Heart left ventricle (tissue), 16 donors: ENCODE measurements around the gene TTC7B. TPM values are rescaled to one million over a fixed set of nuclear protein-coding genes. Genes with fewer than 3 reads are reported as not detected.

Experiments
- ATAC-seq, 4 donors: fragments of 200-7000 bp; cut with Tn5 transposase; one replicate each; pipeline ENCODE4 v1.9.1; 2020 to 2022; ENCODE audit warnings: moderate library complexity in 4 of 4, mild to moderate bottlenecking in 3 of 4, moderate number of reproducible peaks in 1 of 4
- DNase-seq, 5 donors: peaks; one replicate each; pipeline ENCODE4 v3.0.0-alpha.2; 2020
- H3K27ac ChIP-seq, 12 donors: fragments of 200-600 bp; sonication (generic) in 4 of 12; one replicate each; pipeline versions ENCODE4 v1.5.0 to v1.8.0; 2016 to 2022; ENCODE audit warnings: mild to moderate bottlenecking in 2 of 12
- H3K27me3 ChIP-seq, 9 donors: fragments of 200-600 bp; sonication (generic) in 2 of 9; one replicate each; pipeline versions ENCODE4 v1.5.1 to v1.8.0; 2016 to 2022; ENCODE audit warnings: mild to moderate bottlenecking in 3 of 9
- H3K36me3 ChIP-seq, 9 donors: fragments of 200-600 bp; sonication (generic) in 2 of 9; one replicate each; pipeline versions ENCODE4 v1.5.0 to v1.8.0; 2018 to 2022; ENCODE audit warnings: mild to moderate bottlenecking in 2 of 9
- H3K4me1 ChIP-seq, 12 donors: fragments of 200-600 bp; sonication (generic) in 4 of 12; one replicate each; pipeline versions ENCODE4 v1.5.0 to v1.8.0; 2016 to 2022; ENCODE audit warnings: mild to moderate bottlenecking in 3 of 12
- H3K4me3 ChIP-seq, 12 donors: fragments of 200-600 bp; sonication (generic) in 4 of 12; one replicate each; pipeline versions ENCODE4 v1.5.0 to v1.8.0; 2017 to 2022; ENCODE audit warnings: mild to moderate bottlenecking in 9 of 12, moderate library complexity in 4 of 12
- H3K9me3 ChIP-seq, 12 donors: fragments of 200-600 bp; sonication (generic) in 4 of 12; one replicate each; pipeline versions ENCODE4 v1.5.0 to v1.8.0; 2016 to 2022; ENCODE audit warnings: mild to moderate bottlenecking in 1 of 12
- POLR2A ChIP-seq, 2 donors: fragments of 450-650 bp; IDR thresholded peaks; one replicate each; pipeline ENCODE4 v1.6.1; 2017; ENCODE audit warnings: antibody characterized with exemption in 2 of 2, mild to moderate bottlenecking in 2 of 2, moderate library complexity in 2 of 2
- WGBS, 4 donors: extraction: QIAGEN DNeasy Blood & Tissue Kit in 2 of 4; methylation state at CpG; one replicate each; pipeline versions ENCODE4 v1.1.5 to v1.1.7; 2013 to 2018; 5-methylcytosine and 5-hydroxymethylcytosine counted together
- intact Hi-C, 10 donors: fragments of 100-400 bp; cut with DNase I; formaldehyde crosslinking; loops; one replicate each; pipeline versions ENCODE4 v1.11.1 to v1.14.2; 2022
- polyA plus RNA-seq, 2 donors: library from polyadenylated mRNA; stranded (reverse); fragments of 200-250 nt; gene quantifications; one replicate each; pipeline ENCODE4 v1.2.3, GENCODE V29; 2013
- total RNA-seq, 9 donors: library from RNA; depleted of rRNA in 2 of 9; stranded (reverse); fragments of >200 nt in 2 of 9; fragmentation: NEBNext Ultra II Directional in 3 of 9; extraction: Animal tissue kit (Norgen Biotek cat#: 25700) in 3 of 9; gene quantifications; one replicate each; pipeline versions ENCODE4 v1.1.0 to v1.2.4, GENCODE V29; 2016 to 2023
- TF ChIP-seq, protein P1 (sequence below), 12 donors: fragments of 200-600 bp; sonication (generic) in 4 of 12; IDR thresholded peaks; one replicate each; pipeline versions ENCODE4 v1.5.0 to v1.8.0; 2018 to 2022; ENCODE audit warnings: antibody characterized with exemption in 12 of 12, mild to moderate bottlenecking in 5 of 12
- donor health status: ischemic (EF 13 %, LVEDD 7.1; RV severe dilation, severe dysfunction).
- donor health status: healthy with polysubstance abuse.
- donor health status: DM: no; HTN: yes; CAD: no.
- donor health status: DM: no; HTN: no; CAD: no.
- donor health status: ischemic (EF 25% LVEDD 6.9; RV normal size, moderate dysfunction).
- donor health status: ischemic (EF 25% LVEDD 5.7; RV mildly dilated, moderate dysfunction).
- donor health status: healthy.
- donor health status: DM: yes; HTN: yes; CAD: no.
- donor health status: ischemic (EF 35%, LVEDD 5.7; RV mildly dilated, moderate dysfunction).
- donor health status: nonischemic (EF 11% LVEDD 7.7; RV severe dilation, severe dysfunction).
- donor health status: DM: yes; HTN: yes; CAD: no.
- donor health status: PGD.
- donor health status: ischemic (EF 29% LVEDD 5.4; RV normal size, mild dysfunction).
- donor health status: nonischemic (EF 23%, LVEDD 6.1; RV moderate dilation, normal function).

TTC7B gene
- total and polyA plus RNA-seq, 11 donors: 20.3 to 76.1 (median 62.6) TPM

- intact Hi-C loops: loop anchor here in 1 of 10 donors (5.0 kb wide), 1 partner anchor 92 kb away; the partner anchor contains the start of gene TTC7B
- Histone ChIP-seq H3K4me1 (peaks cover 0 to 21% (median 3%) of the 10 kb centered on the region in 12 donors), H3K27me3 (no peaks in the 10 kb centered on the region), H3K36me3 (peaks cover 0 to 34% (median 3%) of the 10 kb centered on the region in 9 donors), H3K9me3 (no peaks in the 10 kb centered on the region), H3K4me3 (no peak overlapping the region), H3K27ac (no peak overlapping the region)
- TF ChIP-seq POLR2A (IDR thresholded peaks at IDR 0.05): no peak
- TF ChIP-seq, protein P1, sequence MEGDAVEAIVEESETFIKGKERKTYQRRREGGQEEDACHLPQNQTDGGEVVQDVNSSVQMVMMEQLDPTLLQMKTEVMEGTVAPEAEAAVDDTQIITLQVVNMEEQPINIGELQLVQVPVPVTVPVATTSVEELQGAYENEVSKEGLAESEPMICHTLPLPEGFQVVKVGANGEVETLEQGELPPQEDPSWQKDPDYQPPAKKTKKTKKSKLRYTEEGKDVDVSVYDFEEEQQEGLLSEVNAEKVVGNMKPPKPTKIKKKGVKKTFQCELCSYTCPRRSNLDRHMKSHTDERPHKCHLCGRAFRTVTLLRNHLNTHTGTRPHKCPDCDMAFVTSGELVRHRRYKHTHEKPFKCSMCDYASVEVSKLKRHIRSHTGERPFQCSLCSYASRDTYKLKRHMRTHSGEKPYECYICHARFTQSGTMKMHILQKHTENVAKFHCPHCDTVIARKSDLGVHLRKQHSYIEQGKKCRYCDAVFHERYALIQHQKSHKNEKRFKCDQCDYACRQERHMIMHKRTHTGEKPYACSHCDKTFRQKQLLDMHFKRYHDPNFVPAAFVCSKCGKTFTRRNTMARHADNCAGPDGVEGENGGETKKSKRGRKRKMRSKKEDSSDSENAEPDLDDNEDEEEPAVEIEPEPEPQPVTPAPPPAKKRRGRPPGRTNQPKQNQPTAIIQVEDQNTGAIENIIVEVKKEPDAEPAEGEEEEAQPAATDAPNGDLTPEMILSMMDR (IDR thresholded peaks at IDR 0.05): no peak
- DNase-seq (no peak), ATAC-seq (no peak)
- 77 to 81% (median 79%) methylated on average over 3 of the region's 3 CpGs for WGBS, 4 donors
Measured at GRCh38 chr14:90724866-90725265, 91.4 kb downstream of the TTC7B start.

- peaks cover 0 to 15% (median 0%) of the 10 kb centered on the region in 9 donors for H3K36me3 ChIP-seq
- 80 to 83% (median 81%) methylated on average over 2 of the region's 2 CpGs for WGBS, 4 donors
- H3K27me3 ChIP-seq: no peaks in the 10 kb centered on the region
- DNase-seq: no peak
- H3K9me3 ChIP-seq: no peaks in the 10 kb centered on the region
- no peak for ATAC-seq
- intact Hi-C loops: loop anchor here in 1 of 10 donors (5.0 kb wide), 1 partner anchor 95 kb away; the partner anchor contains the start of gene TTC7B
- H3K4me1 ChIP-seq: peaks cover 0 to 35% (median 4%) of the 10 kb centered on the region in 12 donors
- H3K27ac ChIP-seq: no peak overlapping the region
- TF ChIP-seq POLR2A (IDR thresholded peaks at IDR 0.05): no peak
- TF ChIP-seq, protein P1 (IDR thresholded peaks at IDR 0.05): no peak
- H3K4me3 ChIP-seq: no peak overlapping the region
Measured at GRCh38 chr14:90722590-90722989, 93.6 kb downstream of the TTC7B start.

- DNase-seq (no peak), ATAC-seq (no peak)
- Histone ChIP-seq H3K9me3 (no peaks in the 10 kb centered on the region), H3K36me3 (peaks cover 0 to 15% (median 0%) of the 10 kb centered on the region in 9 donors), H3K27ac (no peak overlapping the region), H3K27me3 (no peaks in the 10 kb centered on the region), H3K4me1 (peaks cover 0 to 33% (median 3%) of the 10 kb centered on the region in 12 donors), H3K4me3 (no peak overlapping the region)
- 86 to 99% (median 91%) methylated on average over 10 of the region's 10 CpGs for WGBS, 4 donors
- intact Hi-C loops: loop anchor here in 1 of 10 donors (5.0 kb wide), 1 partner anchor 96 kb away; the partner anchor contains the start of gene TTC7B
- TF ChIP-seq, protein P1 (IDR thresholded peaks at IDR 0.05): no peak
- TF ChIP-seq POLR2A (IDR thresholded peaks at IDR 0.05): no peak
Measured at GRCh38 chr14:90721619-90722305, 94.5 kb downstream of the TTC7B start.

DNA sequence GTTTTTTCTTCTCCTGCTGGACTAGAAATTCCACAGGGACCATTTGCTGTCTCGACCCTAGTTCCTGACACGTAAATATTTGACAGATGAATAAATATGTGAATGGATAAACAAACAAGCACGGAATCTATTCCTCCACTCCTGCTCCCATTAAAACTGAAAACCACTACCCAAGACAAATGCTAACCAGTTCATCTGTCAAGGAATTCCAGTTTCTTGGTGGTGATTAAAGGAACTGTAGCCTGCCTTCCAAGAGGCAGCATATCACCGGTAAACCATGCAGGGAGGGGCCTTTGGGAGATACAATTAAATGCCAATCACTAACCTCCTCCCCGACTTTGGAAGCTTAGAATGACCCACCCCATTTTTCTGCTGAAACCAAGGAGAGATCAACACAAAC is 95.4 kb downstream of the TTC7B start:
- intact Hi-C loops: loop anchor here in 1 of 10 donors (5.0 kb wide), 1 partner anchor 96 kb away; the partner anchor contains the start of gene TTC7B
- Histone ChIP-seq H3K4me1 (peaks cover 0 to 29% (median 2%) of the 10 kb centered on the region in 12 donors), H3K36me3 (peaks cover 0 to 15% (median 0%) of the 10 kb centered on the region in 9 donors), H3K27me3 (no peaks in the 10 kb centered on the region), H3K4me3 (no peak overlapping the region), H3K9me3 (no peaks in the 10 kb centered on the region), H3K27ac (no peak overlapping the region)
- ATAC-seq: no peak
- TF ChIP-seq, protein P1 (IDR thresholded peaks at IDR 0.05): no peak
- TF ChIP-seq POLR2A (IDR thresholded peaks at IDR 0.05): no peak
- DNase-seq: no peak
- WGBS, 4 donors: 52 to 62% (median 57%) methylated on average over 5 of the region's 5 CpGs
